Astrocyte of the spinal cord (primary cell): ENCODE measurements around the gene FTO.

Source experiments
- DNase-seq: peaks from one replicate; pipeline ENCODE4 v3.0.0; 2011; ENCODE audit warnings: low read depth, low spot score
- H3K4me3 ChIP-seq: 2 replicates; pipeline ENCODE4 v1.5.1; 2011; ENCODE audit warnings: low read depth, mild to moderate bottlenecking, low read length, moderate library complexity
- CTCF ChIP-seq: IDR thresholded peaks from 2 replicates; pipeline ENCODE4 v1.5.1; 2012; ENCODE audit warnings: low read depth, mild to moderate bottlenecking, low read length, inconsistent platforms
- in situ Hi-C: cut with HindIII; loops from 2 replicates; pipeline ENCODE4 v1.10.0; 2017; ENCODE audit warnings: low sequenced_read_pairs

The FTO gene

DNA sequence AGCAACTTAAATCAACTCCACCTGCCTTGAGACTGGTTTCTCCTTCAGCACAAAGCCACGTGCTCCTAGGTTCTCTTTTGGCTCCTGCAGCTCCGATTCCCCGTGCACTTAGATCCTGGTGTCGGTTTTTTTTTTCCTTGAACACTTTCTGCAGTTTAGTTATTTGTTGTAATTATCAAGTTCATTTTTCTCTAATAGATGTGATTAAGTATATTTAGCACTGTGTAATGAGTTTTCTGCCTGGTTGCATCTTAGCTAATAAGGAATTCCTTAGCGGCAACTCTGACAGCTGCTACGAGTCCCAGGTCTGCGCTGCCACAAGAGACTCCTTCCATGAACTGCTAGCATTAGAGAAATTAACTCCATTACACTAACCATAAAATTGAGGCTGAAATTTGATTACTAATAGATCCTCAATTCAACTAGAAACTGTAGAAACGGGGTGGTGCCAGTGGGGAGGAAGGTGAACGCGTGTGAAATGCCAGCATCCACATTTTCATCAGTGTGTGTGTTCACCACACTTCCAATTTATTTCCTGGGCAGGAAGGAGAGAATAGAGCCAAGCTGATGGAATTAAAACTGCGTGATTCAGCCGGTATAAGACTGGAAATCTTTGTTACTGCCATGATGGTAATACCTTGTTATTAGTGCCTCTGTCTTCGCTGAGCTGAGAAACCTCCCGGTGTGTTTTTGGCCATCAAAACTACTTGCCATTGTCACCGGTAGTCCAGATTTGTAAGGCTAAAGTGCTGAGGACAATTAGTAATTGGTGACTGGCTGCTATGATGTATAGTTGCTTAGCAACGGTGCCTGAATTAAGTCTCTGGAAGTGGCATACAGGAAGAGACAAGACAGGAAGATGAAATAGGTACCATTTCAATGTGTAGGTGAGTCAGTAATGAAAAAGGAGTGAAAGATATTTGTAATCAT, 350.2 kb downstream of the FTO start:
- no peak for TF ChIP-seq CTCF
- no peak overlapping the region for H3K4me3 ChIP-seq
- DNase-seq, result no peak
- in situ Hi-C loops, result no loop called here

DNA sequence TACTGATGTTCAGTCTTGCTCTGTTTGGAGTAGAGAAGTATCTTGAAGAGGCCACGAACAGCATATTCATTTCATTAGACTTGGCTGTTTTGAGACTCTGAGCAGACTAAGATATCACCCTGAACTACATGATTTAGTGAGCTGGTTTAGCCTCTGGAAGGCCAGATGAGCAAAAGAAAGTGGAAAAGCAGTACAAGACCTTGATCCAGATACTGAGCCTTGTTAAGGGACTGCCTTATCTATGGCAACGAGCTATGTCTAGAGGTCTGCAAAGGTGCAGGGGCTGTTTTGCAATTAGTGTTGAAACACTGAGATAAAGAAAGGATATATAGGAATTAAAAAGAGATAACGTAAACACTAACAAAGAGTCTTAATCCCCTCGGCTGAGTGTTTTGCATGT, 351.2 kb downstream of the FTO start:
- in situ Hi-C loops, result no loop called here
- H3K4me3 ChIP-seq, result no peak overlapping the region

DNA sequence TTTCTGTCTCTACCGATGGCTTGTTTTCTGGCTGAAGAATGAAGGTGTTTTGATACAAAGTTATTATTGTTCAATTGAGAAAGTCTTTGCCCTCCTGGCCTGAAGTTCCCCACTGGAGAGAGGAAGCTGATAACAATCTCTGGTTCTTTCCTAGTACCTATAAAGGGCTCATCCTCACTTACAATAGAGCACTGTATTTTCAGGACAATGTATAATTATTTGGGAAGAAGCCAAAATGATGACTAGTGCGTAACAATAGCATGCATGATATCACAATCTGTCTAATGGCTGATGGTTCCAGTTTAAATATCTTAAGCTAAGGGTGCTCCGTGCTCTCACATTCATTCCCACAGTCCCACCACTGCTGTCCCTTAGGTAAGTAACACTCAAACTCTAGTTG, 351.9 kb downstream of the FTO start:
- no peak overlapping the region for H3K4me3 ChIP-seq
- no peak for TF ChIP-seq CTCF
- DNase-seq, result no peak
- in situ Hi-C loops, result no loop called here

More for the DNA sequence above, 351.2 kb downstream of the FTO start:
- TF ChIP-seq CTCF, result no peak
- DNase-seq, result no peak

GRCh38 chr16:54056921-54057320, 353.0 kb downstream of the FTO start:
- no peak overlapping the region for H3K4me3 ChIP-seq
- TF ChIP-seq CTCF, result no peak
- DNase-seq, result no peak
- in situ Hi-C loops, result no loop called here

- DNase-seq, result no peak
- TF ChIP-seq CTCF, result no peak
- in situ Hi-C loops, result no loop called here
- no peak overlapping the region for H3K4me3 ChIP-seq
These were observed 355.4 kb downstream of the FTO start for GRCh38 chr16:54059319-54059718.

- no peak for TF ChIP-seq CTCF
- in situ Hi-C loops, result no loop called here
- no peak for DNase-seq
- no peak overlapping the region for H3K4me3 ChIP-seq
These were observed 356.9 kb downstream of the FTO start for GRCh38 chr16:54060599-54061421.
